Kidney epithelial cell (primary cell): ENCODE data around the gene MRNIP. TPM values are rescaled to one million over a fixed set of nuclear protein-coding genes. Genes with fewer than 3 reads are reported as not detected.

Experiments
- DNase-seq: peaks from one replicate; pipeline ENCODE4 v3.0.0-alpha.2; 2010; ENCODE audit warnings: low read depth
- H3K27me3 ChIP-seq: 2 replicates; pipeline ENCODE4 v1.6.0; 2011; ENCODE audit warnings: low read length; ENCODE audit not compliant: control insufficient read depth, insufficient read depth
- H3K36me3 ChIP-seq: 2 replicates; pipeline ENCODE4 v1.5.1; 2011; ENCODE audit warnings: low read length; ENCODE audit not compliant: control insufficient read depth, insufficient read depth
- H3K4me3 ChIP-seq: 2 replicates; pipeline ENCODE4 v1.5.1; 2011; ENCODE audit warnings: low read depth, mild to moderate bottlenecking, control low read depth, low read length
- CTCF ChIP-seq: IDR thresholded peaks from 2 replicates; pipeline ENCODE4 v1.5.1; 2011; ENCODE audit warnings: mild to moderate bottlenecking, moderate library complexity, low read length, control low read depth, inconsistent platforms; ENCODE audit not compliant: insufficient read depth, poor library complexity, severe bottlenecking
- total RNA-seq: library from RNA; depleted of rRNA; stranded (reverse); fragments of >200 nt; gene quantifications from 2 replicates; pipeline ENCODE4 v1.2.3, GENCODE V29; 2015

MRNIP gene
- total RNA-seq, 1 donor from 2014 or later: 25.7 TPM

DNA sequence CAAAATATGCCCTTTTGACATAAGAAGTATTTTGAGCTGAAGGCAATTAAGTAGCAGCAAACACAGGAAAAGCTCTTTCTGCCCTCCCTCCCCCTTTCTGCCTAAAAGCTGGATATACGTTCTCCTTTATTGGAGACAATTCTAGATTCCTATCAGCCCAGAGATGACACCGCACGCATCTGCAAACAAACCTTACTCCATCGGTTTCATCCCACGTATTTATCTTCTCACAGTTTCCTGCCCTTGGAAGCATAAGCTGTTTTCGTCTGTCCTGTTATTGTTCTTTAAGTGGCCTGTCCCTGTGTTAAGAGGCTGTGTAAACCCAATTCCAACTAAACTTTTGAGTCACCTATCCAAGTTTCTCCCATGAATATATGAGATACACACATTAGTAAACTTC is 37.2 kb upstream of the MRNIP start:
- DNase-seq: no peak
- no peaks in the 10 kb centered on the region for H3K27me3 ChIP-seq
- peaks cover 3% of the 10 kb centered on the region for H3K36me3 ChIP-seq
- no peak overlapping the region for H3K4me3 ChIP-seq
- TF ChIP-seq CTCF: no peak

GRCh38 chr5:179893958-179894895 is 35.6 kb upstream of the MRNIP start:
- Histone ChIP-seq H3K36me3 (peaks cover 4% of the 10 kb centered on the region), H3K4me3 (no peak overlapping the region), H3K27me3 (no peaks in the 10 kb centered on the region)
- TF ChIP-seq CTCF: no peak
- no peak for DNase-seq

GRCh38 chr5:179893076-179893957 is 34.7 kb upstream of the MRNIP start:
- TF ChIP-seq CTCF: no peak
- H3K36me3 ChIP-seq: peaks cover 4% of the 10 kb centered on the region
- no peak overlapping the region for H3K4me3 ChIP-seq
- no peaks in the 10 kb centered on the region for H3K27me3 ChIP-seq
- DNase-seq: no peak

- Histone ChIP-seq H3K36me3 (peaks cover 5% of the 10 kb centered on the region), H3K4me3 (no peak overlapping the region), H3K27me3 (no peaks in the 10 kb centered on the region)
- TF ChIP-seq CTCF: no peak
- DNase-seq: no peak
These were observed 33.6 kb upstream of the MRNIP start for GRCh38 chr5:179892255-179892654.

DNA sequence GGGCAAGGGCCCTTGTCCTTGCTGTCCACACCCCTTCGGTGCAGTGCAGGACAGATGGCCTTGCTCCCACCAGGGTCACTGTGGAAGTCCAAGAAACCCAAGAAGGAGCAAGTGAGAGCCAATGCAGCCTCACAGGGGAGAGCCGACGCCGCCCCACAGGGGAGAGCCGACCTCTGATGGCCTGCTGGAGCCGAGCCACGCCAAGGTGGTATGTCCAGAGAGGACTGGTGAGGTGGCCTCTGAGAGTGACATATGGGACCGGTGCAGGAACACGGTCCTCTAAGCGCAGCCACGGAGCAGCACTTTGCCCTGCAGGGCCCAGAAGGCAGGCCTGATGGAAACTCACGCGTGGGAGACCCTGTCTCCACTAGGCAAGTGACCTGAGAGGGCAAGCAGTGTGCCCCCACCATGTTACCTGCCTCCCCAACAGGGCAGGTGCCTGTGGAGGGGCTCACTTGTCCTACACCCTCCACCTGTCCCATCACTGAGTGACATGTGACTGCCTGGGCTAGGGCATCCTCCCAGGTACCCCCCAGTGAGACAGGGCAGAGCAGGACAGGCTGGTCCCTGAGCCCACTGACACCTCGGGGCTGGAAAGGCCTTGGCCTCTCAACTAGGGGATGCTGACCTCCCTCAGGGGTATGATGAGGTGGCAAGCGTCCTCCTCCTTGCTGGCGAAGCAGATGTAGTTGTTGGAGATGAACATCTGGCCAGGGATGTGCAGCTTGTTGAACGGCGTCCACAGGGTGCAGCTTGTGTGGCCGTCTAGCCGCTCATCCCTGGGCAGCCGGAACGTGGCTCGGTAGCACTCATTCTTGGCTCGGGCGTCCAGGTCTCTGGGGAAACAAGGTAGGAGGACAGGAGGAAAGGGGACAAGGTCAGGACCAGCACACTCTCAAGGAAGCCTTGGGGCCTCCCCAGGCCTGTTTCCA is 32.4 kb upstream of the MRNIP start:
- H3K4me3 ChIP-seq: no peak overlapping the region
- no peaks in the 10 kb centered on the region for H3K27me3 ChIP-seq
- TF ChIP-seq CTCF: no peak
- DNase-seq: no peak
- H3K36me3 ChIP-seq: peaks cover 5% of the 10 kb centered on the region
